Activated CD8-positive, alpha-beta T cell treated with anti-CD3 and anti-CD28 coated beads, Interleukin-2, amount 10 ng/mL, durations not matched to agents 7 days and 5 days (primary cell): ENCODE data around the gene SH3RF3. TPM values are rescaled to one million over a fixed set of nuclear protein-coding genes. Genes with fewer than 3 reads are reported as not detected.

ENCODE experiments used
- ATAC-seq: fragments of 150-1000 bp; cut with Tn5 transposase; one replicate; pipeline ENCODE4 v1.10.0; 2021; ENCODE audit warnings: moderate library complexity
- CTCF ChIA-PET: fragments of 350-600 bp; sonication (Branson Sonifier 250); formaldehyde crosslinking; loops from one replicate; lab custom pipeline; 2021; ENCODE audit warnings: antibody characterized with exemption; lab: Charles Lee
- POLR2A ChIA-PET: fragments of 350-600 bp; sonication (Branson Sonifier 250); formaldehyde crosslinking; loops from one replicate; lab custom pipeline; 2021; ENCODE audit warnings: antibody characterized with exemption; lab: Charles Lee
- DNase-seq: peaks from one replicate; pipeline ENCODE4 v3.0.0-alpha.2; 2020
- H3K27ac Mint-ChIP-seq: one replicate; pipeline ENCODE4 v1.8.0; 2021; ENCODE audit warnings: mild to moderate bottlenecking, mixed read lengths
- H3K27me3 Mint-ChIP-seq: one replicate; pipeline ENCODE4 v1.8.0; 2021; ENCODE audit warnings: low read depth, mixed read lengths
- H3K36me3 Mint-ChIP-seq: one replicate; pipeline ENCODE4 v1.8.0; 2021; ENCODE audit warnings: low read depth, mixed read lengths
- H3K4me1 Mint-ChIP-seq: one replicate; pipeline ENCODE4 v1.8.0; 2021; ENCODE audit warnings: low read depth, mixed read lengths
- H3K4me3 Mint-ChIP-seq: one replicate; pipeline ENCODE4 v1.8.0; 2021; ENCODE audit warnings: mild to moderate bottlenecking, mixed read lengths
- H3K9me3 Mint-ChIP-seq: one replicate; pipeline ENCODE4 v1.8.0; 2022; ENCODE audit warnings: mixed read lengths; ENCODE audit not compliant: insufficient read depth
- total RNA-seq, 2 experiments: library from RNA; stranded (reverse); gene quantifications; one replicate each; pipeline ENCODE4 v1.2.3, GENCODE V29; 2021

SH3RF3 gene
- total RNA-seq, 2 experiments from 2014 or later, result 0.10 TPM; not detected in 1

- Mint-ChIP-seq H3K27me3 (peaks cover 2% of the 10 kb centered on the region), H3K4me1 (peaks cover 9% of the 10 kb centered on the region), H3K27ac (no peak overlapping the region), H3K4me3 (no peak overlapping the region), H3K9me3 (no peaks in the 10 kb centered on the region), H3K36me3 (no peaks in the 10 kb centered on the region)
- DNase-seq (no peak), ATAC-seq (no peak)
- CTCF ChIA-PET, result no interaction called here
- POLR2A ChIA-PET, result no interaction called here
Observed at GRCh38 chr2:109516445-109517117, 387.6 kb downstream of the SH3RF3 start.

- DNase-seq (no peak), ATAC-seq (no peak)
- H3K27me3 Mint-ChIP-seq, result peaks cover under 1% of the 10 kb centered on the region
- H3K4me3 Mint-ChIP-seq, result no peak overlapping the region
- H3K36me3 Mint-ChIP-seq, result no peaks in the 10 kb centered on the region
- peaks cover 9% of the 10 kb centered on the region for H3K4me1 Mint-ChIP-seq
- no peak overlapping the region for H3K27ac Mint-ChIP-seq
- CTCF ChIA-PET, result no interaction called here
- H3K9me3 Mint-ChIP-seq, result no peaks in the 10 kb centered on the region
- POLR2A ChIA-PET, result no interaction called here
Observed at GRCh38 chr2:109517118-109517889, 388.3 kb downstream of the SH3RF3 start.

DNA sequence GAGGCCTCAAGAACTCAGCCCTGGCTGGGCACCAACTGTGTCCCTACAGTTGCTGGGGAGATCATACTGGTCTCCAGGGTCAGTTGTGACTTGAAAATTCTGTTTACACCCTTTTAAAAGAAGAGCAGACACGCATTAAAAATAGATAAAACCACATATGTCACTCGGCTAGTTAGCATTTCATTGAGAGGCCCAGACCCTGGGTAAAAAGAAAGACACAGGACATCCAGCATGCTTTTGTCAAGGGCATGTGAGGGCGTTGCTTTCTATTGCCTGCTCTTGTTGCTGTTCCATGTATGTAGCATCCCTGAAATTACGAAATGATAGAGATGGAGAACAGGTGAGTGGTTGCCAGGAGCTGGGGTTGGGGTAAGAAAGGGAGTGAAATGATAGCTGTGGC, 390.5 kb downstream of the SH3RF3 start:
- H3K27me3 Mint-ChIP-seq, result no peaks in the 10 kb centered on the region

DNA sequence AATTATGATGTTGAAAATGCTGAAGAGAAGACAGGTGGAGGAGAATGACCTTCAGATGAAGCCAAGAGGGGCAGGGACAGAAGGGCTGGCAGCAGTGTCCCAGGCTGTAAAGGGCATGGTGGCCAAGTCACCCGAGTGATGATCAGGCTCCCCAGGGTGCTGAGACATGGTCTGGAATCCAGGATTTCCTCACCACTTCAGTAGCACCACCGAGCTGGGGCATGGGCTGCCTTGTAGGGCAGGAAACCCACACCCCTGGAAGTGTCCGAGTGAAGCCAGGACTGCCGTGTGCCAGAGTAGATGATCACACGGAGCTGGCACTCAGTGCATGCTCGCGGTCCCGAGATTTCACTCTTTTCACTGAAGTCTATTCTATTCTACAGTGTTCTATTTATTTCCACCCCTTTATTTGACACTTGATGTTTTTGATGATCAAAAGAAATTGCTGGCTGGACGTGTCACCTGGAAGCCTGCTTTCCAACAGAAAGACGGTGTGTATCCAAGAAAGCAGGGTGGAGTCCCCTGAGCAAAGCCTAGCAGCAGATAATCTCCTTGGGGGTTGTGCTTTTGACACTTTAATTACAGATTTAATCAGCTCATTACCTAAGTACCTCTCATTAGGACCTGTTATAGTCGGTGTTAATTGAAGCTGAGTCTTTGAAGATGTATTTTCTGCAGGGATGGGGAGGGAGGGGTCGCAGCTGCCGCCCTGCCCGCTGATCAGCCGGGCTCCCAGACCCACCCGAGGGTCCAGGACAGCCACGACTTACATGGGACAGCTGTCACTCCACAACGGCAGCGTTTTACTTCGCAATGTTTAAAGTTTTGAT, 392.4 kb downstream of the SH3RF3 start:
- ATAC-seq, result no peak
- Mint-ChIP-seq H3K9me3 (no peaks in the 10 kb centered on the region), H3K4me1 (no peaks in the 10 kb centered on the region), H3K4me3 (no peak overlapping the region), H3K27me3 (no peaks in the 10 kb centered on the region), H3K36me3 (no peaks in the 10 kb centered on the region), H3K27ac (no peak overlapping the region)
- ChIA-PET CTCF (interaction anchor here (1.3 to 1.9 kb wide), 2 partner anchors 12 to 24 kb away, joined by 3 to 5 read pairs; no protein-coding TSS in a partner anchor), POLR2A (no interaction called here)
- DNase-seq, result no peak

More for the DNA sequence above, 390.5 kb downstream of the SH3RF3 start:
- Mint-ChIP-seq H3K4me1 (no peaks in the 10 kb centered on the region), H3K27ac (no peak overlapping the region), H3K4me3 (no peak overlapping the region), H3K36me3 (no peaks in the 10 kb centered on the region), H3K9me3 (no peaks in the 10 kb centered on the region)
- ChIA-PET CTCF (interaction anchor here (1.9 kb wide), 1 partner anchor 10 kb away, joined by 5 read pairs; no protein-coding TSS in a partner anchor), POLR2A (no interaction called here)
- DNase-seq (no peak), ATAC-seq (no peak)

DNA sequence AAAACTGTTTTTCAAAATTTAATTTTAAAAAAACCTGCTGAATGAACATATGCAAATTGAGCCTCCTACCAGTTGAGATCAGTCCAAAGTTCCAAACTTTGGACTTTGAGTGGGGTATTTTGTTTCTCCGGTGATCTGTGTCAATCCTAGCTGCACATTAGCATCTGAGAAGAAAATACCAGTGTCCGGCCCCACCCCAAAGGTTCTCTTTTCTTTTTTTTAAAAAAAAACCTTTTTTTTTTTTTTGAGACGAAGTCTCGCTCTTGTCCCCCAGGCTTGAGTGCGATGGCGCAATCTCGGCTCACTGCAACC, 393.0 kb downstream of the SH3RF3 start:
- no peaks in the 10 kb centered on the region for H3K36me3 Mint-ChIP-seq
- no peaks in the 10 kb centered on the region for H3K27me3 Mint-ChIP-seq
- no peaks in the 10 kb centered on the region for H3K9me3 Mint-ChIP-seq
- no peak overlapping the region for H3K27ac Mint-ChIP-seq
- DNase-seq, result no peak
- POLR2A ChIA-PET, result no interaction called here
- CTCF ChIA-PET, result interaction anchor here (1.3 kb wide), 1 partner anchor 24 kb away, joined by 3 read pairs; no protein-coding TSS in a partner anchor
- no peak overlapping the region for H3K4me3 Mint-ChIP-seq
- no peak for ATAC-seq
- no peaks in the 10 kb centered on the region for H3K4me1 Mint-ChIP-seq

DNA sequence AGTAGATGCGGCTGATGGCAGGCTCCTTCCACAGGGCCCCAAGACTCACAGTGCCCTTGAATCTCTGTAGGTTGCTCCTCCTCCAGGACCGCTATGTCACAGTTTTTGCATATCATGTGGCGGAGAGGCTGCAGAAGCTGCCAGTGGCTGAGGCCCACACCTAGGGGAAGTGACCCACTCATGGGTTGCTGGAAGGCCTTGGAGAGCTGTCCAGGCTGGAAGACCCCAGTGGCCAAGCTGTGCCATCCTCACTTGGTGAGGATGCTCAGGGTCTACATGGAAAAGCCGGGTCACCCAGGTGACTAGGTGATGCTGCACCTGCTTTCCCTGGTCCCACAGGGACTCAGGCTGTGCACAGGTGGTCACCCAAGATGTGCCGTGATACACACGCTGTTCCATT, 394.1 kb downstream of the SH3RF3 start:
- POLR2A ChIA-PET, result no interaction called here
- no peak for ATAC-seq

DNA sequence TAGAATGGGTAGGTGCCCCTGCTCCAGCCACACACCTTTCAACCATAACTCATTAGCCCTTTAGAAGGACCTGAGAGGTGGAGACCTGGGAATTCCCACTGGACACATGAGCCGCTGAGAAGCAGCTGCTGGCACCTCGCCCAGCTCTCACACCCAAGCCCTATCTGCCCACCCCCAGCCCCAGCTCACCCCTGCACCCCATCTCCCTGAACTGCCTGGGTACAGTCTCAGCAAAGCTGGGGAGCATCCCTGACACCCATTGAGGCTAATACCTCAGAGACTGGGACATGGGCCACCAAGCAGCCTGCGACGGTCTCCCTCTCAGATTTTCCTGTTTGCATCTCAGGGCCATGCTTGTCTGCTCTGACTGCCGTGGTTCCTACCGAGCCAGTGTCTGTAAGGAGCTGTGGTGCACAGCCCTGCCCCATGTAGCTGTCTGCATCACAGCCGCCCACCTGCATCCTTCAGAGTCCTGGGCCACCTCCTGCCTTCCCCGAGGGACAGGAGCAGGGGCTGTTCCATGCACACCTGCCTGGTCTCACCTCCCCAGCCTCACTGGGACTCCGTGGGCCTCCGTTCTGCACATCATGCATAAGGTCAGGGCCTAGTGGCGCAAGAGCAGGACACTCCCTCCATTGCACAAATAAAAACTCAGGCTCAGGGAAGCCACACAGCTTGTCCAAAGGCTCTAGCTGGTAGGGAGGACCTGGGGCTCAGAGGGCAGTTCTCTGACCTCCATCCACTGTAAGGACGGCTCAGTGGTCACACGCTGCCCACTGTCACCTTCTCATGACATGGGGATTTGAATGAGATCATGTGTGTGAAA, 394.7 kb downstream of the SH3RF3 start:
- Mint-ChIP-seq H3K27ac (no peak overlapping the region), H3K36me3 (no peaks in the 10 kb centered on the region), H3K9me3 (no peaks in the 10 kb centered on the region), H3K27me3 (no peaks in the 10 kb centered on the region), H3K4me3 (no peak overlapping the region), H3K4me1 (no peaks in the 10 kb centered on the region)
- no peak for ATAC-seq
- DNase-seq, result no peak
- ChIA-PET CTCF (interaction anchor here (1.2 kb wide), 1 partner anchor 22 kb away, joined by 3 read pairs; no protein-coding TSS in a partner anchor), POLR2A (no interaction called here)

More for the DNA sequence above, 394.1 kb downstream of the SH3RF3 start:
- H3K36me3 Mint-ChIP-seq, result no peaks in the 10 kb centered on the region
- CTCF ChIA-PET, result no interaction called here
- no peaks in the 10 kb centered on the region for H3K9me3 Mint-ChIP-seq
- no peak overlapping the region for H3K4me3 Mint-ChIP-seq
- no peak for DNase-seq
- H3K4me1 Mint-ChIP-seq, result no peaks in the 10 kb centered on the region
- no peak overlapping the region for H3K27ac Mint-ChIP-seq
- H3K27me3 Mint-ChIP-seq, result no peaks in the 10 kb centered on the region

DNA sequence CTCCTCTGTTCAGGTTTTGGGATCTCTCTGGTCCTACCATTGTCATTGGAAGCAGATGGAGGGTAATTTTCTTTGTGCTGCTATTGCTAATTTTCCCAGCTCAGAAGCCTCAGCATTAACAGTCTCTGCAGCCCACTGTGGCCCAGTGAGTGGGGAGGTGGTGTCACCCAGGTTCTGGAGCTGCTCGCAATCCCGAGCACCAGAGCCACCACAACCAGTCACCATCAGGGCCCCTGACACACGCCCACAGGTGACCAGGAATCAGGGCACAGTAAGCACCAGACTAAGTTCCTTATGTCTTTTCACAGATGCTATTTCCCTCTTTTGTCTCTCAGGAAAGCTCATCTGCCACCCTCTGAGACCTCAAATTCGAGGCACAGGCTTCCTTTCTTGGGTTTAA, 396.8 kb downstream of the SH3RF3 start:
- DNase-seq (no peak), ATAC-seq (no peak)
- CTCF ChIA-PET, result interaction anchor here (1.1 to 2.3 kb wide), 2 partner anchors 16 to 20 kb away, joined by 4 to 9 read pairs; no protein-coding TSS in a partner anchor
- H3K9me3 Mint-ChIP-seq, result no peaks in the 10 kb centered on the region
- H3K4me3 Mint-ChIP-seq, result no peak overlapping the region
- no peaks in the 10 kb centered on the region for H3K36me3 Mint-ChIP-seq
- no peak overlapping the region for H3K27ac Mint-ChIP-seq
- H3K4me1 Mint-ChIP-seq, result no peaks in the 10 kb centered on the region
- POLR2A ChIA-PET, result no interaction called here
- H3K27me3 Mint-ChIP-seq, result no peaks in the 10 kb centered on the region

DNA sequence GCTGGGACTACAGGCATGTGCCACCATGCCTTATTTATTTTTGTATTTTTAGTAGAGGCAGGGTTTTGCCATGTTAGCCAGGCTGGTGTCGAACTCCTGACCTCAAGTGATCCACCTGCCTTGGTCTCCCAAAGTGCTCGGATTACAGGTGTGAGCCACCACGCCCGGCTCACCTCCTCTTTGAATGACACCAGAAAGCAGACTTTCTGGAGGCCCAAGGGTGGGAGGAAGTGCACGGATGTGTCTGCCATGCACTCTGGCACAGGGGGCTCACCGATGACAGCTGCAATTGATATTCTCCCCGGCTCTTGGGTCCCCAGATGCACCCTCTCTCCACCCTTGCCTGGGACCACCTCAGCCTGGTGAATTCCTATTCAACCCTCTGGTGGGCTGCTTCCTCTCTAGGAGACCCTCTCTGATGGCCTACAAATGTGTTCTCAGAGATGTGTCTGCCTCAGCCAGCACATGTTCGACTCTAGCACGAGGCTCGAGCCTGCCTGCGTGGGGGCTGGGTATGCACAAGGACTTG, 397.5 kb downstream of the SH3RF3 start:
- H3K27ac Mint-ChIP-seq, result no peak overlapping the region
- DNase-seq, result no peak
- CTCF ChIA-PET, result interaction anchor here (2.3 kb wide), 1 partner anchor 16 kb away, joined by 9 read pairs; no protein-coding TSS in a partner anchor
- POLR2A ChIA-PET, result no interaction called here
- no peaks in the 10 kb centered on the region for H3K9me3 Mint-ChIP-seq
- no peaks in the 10 kb centered on the region for H3K4me1 Mint-ChIP-seq
- ATAC-seq, result no peak
- H3K4me3 Mint-ChIP-seq, result no peak overlapping the region
- H3K36me3 Mint-ChIP-seq, result no peaks in the 10 kb centered on the region
- no peaks in the 10 kb centered on the region for H3K27me3 Mint-ChIP-seq

- H3K27me3 Mint-ChIP-seq, result peaks cover 5% of the 10 kb centered on the region
- no peak overlapping the region for H3K27ac Mint-ChIP-seq
- DNase-seq (no peak), ATAC-seq (no peak)
- CTCF ChIA-PET, result interaction anchor here (2.3 kb wide), 1 partner anchor 17 kb away, joined by 9 read pairs; no protein-coding TSS in a partner anchor
- no peaks in the 10 kb centered on the region for H3K9me3 Mint-ChIP-seq
- POLR2A ChIA-PET, result no interaction called here
- no peaks in the 10 kb centered on the region for H3K4me1 Mint-ChIP-seq
- H3K4me3 Mint-ChIP-seq, result no peak overlapping the region
- H3K36me3 Mint-ChIP-seq, result no peaks in the 10 kb centered on the region
Observed at GRCh38 chr2:109527079-109527478, 398.1 kb downstream of the SH3RF3 start.
